HG02763 (cell line): Measurements from ENCODE around the gene DPM2.
A peak's percentile ranks its signal among the peaks of the same experiment; 100 is the strongest.

Experiments
- ATAC-seq: cut with Tn5 transposase; IDR thresholded peaks from one replicate; pipeline ENCODE4 v1.9.1; 2021; ENCODE audit warnings: mild to moderate bottlenecking, moderate library complexity; ENCODE audit not compliant: unreplicated experiment

DPM2 gene

DNA sequence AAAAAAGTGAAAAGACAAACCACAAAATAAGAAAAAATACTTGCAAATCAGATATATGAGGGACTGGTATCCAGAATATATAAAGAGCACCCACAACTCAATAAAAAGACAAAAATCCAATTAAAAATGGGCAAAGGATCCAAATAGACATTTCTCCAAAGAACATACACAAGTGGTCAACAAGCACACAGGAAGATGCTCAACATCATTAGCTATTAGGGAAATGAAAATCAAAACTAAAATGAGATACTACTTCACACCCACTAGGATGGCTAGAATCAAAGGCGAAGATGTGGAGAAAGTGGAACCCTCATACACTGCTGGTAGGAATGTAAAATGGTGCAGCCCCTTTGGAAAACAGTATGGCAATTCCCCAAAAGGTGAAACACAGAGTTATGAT is 21.1 kb upstream of the DPM2 start:
- no peak for ATAC-seq

DNA sequence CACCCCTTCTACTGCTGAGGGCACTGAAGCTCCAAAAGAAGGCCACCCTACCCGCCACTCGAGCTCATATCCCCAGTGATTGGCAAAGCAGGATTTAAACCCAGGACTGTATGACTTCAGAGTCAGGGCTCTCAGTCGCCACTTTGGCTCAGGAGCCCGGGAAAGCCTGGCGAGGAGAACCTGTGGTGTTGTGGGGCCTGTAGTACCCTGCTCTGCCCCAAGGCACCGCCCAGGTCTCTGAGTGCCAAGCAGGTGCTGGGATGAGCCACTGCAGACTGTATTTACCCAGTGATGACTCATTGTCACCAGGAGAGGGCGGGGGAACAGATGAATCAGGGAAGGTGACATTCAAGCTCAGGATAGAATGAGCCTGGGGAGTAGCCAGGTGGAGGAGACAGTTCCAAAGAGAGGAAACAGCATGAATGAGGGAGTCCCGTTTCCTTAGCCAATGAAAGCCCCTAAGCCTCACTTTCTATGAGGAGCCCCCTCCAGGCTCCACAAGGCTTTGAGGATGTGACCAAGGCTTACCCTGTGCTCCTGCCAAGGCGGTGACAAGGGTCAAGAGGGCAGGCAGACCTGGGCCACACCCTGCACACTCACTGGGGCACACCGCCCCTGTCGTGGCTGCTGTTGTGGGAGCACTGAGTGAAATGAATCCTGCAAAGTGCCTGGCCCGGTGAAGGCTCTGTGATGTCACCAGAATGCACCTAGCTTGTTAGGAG is 17.8 kb upstream of the DPM2 start:
- no peak for ATAC-seq

DNA sequence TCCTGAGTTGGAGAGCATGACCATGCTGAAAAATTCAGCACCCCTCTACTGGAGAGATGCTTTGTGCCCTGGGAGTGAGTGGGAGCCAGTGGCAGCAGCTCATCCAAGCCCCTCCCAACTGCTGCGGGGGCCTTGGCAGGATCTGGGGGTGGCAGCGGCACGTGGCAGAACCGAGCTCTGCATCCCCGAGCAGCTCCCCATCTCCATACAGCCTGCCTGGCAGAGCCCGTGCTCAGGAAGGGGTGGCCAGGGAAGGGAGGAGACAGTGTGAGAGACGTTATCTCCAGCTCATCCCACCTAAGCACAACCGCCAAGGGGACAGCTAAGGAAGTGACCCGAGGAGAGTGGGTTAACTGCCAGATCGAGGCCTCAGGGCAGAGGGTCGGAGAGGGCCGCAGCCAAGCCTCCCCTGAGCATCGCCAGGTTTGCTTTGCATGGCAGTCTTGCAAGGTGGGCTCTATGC is 17.2 kb upstream of the DPM2 start:
- ATAC-seq = no peak

DNA sequence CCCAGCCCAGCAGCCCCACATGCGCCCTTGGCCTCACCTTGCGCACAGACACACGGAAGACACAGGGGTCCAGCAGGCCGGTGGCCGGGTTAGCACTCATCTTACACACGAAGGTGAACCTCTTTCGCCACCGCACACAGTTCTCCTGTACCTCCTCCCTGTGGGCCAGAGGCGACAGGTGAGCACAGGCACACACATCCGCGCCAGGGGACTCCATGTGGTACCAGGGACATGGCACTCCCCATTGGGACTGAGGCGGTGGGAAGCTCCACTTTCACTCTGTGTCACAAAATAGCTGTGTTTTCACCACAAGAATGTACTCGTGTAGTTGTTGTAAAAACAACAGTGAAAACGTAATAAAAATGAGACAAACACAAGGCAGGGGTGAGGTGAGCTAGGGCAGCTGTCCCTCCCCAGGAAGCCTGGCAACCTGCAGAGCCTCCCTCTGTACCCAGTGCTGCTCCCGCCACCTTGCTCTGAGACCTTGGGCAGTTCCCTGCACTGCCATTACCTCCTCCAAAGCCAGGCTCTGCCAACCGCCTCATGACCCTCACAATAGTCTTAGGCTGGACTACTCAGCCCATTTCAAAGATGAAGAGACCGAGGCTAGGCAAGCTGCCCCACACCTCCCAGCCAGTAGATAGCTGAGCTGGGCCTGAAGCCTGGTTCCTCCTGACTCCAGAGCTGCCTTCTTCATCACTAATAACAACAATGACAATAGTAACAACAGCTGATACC is 16.3 kb upstream of the DPM2 start:
- no peak for ATAC-seq

DNA sequence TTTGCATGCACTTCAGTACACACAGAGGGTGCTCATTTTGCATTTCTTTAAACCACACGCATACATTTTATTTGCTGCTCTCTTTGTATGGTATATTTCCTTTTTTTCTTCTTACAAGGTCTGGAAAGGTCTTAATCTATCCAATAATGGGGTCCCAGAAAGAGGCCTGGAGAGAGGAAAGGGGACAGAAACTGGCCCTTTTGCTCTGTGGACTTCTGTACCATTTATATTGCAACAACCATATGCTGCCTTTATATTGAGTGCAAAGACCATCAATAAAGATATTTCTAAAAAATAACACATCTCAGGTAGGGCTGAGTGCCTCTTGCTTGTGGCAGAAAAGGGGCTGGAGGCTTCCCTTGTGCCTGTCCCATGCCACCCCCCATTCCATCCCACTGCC is 15.5 kb upstream of the DPM2 start:
- no peak for ATAC-seq

DNA sequence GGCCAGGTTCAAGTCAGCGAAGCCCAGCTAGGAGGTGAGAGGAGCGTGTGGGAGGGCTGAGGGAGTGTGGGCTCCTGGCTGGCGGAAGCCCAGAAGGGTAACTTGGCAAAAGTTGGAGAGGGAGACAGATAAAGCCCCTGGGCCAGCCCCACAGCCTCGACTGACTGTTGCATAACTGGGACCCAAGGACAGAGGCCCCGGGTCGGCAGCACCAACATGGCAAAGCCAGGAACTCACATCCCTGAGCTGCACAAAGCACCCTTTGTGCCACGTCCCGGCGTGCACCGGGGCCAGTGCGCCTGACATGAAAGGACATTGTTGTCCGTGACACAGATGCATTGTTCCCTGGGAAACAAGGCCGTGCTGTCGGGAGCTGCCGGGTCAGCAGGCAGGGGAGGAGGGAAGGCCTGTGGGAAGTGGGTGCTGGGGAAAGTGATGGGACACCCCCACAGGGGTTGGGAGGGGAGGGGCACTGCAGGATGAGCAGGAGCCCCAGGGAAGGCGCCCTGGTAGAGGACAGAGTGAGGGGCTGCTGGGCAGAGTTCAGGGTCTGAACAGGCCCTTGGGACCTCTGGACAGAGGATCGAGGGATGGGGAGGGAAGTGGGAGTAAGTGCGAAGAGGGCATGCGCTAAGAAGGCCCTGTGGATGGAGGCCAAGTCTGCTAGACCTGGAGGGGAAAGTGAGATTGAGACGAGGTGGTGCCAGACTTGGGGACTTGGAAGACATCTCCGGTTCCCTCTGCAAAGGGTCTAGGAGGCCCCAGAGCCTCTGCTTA is 13.0 kb upstream of the DPM2 start:
- ATAC-seq = no peak

DNA sequence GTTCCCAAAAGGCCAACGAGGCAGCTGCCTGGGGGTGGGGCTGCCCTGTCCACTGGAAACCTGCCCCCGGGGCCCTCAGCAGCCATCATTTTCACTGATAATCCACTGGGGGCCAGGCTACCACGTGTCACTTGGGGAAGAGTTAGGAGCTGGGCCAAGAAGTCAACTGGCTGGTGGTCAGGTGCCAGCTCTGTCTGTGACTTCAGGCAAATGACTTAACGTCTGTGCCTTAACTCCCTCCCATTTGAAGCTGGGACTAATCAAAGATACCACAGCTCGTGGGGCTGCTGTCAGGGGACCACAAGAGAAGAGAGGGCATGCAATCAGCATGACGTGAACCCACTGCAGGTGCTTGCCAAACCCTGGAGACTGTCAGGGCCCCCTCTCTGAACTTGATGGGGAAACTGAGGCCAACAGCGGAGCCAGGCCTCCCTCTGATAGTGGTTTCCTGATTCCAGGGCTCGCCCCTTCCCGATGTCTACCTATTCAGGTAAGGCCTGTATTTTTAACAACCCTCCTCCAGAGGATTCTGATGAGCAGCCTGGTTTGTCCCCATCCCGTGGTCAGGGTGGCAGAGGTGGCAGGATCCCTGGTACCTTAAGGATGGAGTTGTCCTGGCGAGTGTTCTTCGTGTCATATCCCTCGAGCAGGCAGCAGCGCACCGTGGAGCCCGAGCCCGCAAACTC is 12.3 kb upstream of the DPM2 start:
- ATAC-seq = no peak

DNA sequence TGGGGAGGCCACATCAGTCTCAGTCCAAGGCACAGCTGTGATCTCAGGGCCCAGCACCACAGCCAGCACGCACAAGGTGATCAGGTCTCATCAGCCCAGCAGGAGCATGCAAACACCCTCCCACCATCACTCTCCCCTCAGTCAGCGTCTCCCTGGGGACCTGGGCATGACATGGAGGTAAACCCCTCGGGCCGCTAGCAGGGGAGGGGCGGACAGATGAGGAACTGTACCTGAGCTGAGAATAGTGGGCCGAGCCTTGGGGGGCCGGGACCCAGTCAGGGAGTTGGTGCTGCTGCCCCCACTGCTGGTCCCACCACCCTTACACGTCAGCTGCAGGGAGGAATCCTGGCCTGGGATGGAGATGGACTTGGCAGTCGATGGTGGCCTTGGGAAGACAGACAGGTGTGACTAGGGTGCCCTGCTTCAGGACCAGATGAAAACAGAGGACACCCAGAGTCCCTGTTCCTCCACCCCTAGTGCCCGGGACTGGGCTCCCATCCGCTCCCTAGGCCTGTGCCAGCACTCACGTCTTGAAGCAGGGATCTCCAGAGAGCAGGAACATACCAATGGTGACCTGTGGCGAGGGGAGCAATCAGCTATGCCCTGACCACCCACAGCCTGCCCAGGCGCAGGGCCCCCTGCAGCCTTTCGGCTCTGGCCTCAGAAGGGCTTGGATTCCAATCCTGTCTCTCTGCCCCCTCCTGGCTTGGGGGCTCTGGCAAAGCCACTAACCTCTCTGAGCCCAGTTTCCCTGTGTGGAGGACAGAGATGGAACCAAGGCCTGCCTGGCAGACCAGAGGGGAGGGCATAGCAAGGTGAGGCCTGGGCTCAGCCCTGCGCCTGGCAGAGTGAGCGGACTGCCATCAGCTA is 10.4 kb upstream of the DPM2 start:
- ATAC-seq = no peak

DNA sequence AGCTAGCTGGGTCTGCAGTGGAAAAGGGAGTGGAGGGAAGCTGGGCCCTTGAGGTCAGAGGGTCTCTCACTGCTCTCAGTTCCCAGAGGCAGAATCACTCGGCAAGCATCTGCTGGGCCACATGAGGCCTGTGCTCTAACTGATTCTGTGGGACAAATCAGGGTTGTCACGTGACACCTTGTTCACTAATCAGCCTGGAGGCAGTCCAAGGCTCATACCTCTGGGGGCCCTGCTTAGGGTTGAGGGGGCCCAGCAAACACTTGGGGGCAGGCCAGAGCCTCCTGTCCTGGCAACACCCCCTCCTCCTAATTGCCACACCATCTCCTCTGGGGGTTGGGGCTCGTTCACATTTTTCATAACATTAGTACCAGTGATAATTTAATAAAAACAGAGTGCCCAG is 9.1 kb upstream of the DPM2 start:
- no peak for ATAC-seq

DNA sequence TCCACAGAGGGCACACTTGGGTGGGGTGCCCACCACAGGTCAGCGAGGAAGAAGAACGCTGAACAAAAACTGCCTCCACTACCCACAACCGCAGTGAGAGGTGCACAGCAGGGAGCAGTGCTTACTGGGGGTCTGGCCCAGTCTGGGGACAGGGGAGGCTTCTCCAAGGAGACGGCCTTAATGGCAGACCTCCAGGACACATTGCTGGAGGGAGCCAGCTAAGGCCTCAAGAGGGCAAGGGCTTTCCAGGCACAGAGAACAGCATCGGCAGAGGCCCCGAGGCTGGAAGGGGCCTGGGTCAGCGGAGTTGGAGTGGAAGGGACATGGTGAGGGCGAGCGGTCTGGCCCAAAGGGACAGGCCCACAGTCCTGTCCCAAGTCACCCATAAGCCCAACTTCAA is 8.3 kb upstream of the DPM2 start:
- ATAC-seq = no peak

DNA sequence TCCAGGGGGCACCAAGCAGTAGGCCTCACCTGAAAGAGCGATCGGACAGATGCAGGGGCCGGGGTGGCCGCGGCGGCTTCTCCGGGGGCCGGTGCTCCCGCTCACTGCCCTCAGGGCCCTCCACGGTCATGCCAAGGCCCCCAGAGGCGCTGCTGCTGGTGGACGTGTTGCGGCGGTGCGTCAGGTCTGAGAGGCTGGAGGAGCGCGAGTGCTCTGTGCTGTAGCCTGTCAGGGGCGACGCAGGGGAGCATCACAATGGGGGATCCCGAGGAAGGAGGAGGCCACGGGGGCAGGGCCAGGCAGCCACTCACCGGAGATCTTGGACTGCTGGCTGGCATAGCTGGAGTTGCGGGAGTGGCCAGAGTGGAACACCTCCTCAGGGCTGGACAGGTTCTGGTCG is 7.7 kb upstream of the DPM2 start:
- ATAC-seq = no peak

DNA sequence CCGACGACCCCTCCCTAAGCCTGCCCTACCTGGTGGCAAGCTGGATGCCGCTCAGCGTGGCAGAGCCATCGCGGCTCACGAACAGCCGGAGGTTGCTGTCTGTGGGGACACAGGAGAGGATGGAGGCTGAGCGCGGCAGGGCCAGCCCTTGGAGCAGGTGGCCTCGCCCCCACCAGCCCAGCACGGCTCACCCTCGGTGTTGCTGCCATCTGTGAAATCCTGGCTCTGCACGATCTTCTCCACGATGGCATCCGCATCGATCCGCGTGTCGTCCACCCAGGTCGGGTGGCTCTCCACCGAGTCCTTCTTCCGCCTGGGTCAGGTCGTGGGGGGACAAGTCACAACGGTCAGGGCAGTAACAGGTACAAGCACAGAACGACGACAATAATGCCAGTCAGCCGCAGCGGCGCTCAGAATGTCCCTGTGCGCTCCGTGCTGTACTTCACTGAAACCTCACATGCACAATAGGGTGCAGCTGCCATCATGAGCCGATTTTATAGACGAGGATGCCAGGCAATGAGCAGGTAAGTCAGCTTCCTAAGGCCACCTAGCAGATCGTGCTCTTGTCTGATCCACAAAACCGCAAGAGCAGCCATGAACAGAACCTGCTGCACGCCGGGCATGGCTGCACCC is 7.0 kb upstream of the DPM2 start:
- no peak for ATAC-seq

DNA sequence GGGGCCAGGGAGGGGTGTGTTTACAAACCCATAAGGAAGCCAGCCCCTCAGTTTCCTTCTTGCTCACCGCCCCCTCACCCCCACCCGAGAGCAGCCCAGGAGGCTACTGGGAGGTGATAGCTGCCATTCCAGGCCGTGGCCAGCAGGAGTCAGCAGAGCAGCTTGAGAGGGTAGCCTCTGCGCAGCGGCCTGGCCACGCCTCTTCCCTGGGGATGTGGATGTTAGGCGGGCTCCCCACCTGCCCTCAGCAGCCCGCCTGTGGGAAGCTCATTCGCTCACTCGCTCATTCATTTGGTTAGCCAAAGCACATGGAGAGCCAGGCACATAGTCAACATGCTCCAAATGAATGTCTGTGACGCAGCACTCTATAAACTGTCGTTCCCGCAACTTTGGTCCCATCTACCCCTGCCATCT is 6.1 kb upstream of the DPM2 start:
- peak; percentile 60 for ATAC-seq

DNA sequence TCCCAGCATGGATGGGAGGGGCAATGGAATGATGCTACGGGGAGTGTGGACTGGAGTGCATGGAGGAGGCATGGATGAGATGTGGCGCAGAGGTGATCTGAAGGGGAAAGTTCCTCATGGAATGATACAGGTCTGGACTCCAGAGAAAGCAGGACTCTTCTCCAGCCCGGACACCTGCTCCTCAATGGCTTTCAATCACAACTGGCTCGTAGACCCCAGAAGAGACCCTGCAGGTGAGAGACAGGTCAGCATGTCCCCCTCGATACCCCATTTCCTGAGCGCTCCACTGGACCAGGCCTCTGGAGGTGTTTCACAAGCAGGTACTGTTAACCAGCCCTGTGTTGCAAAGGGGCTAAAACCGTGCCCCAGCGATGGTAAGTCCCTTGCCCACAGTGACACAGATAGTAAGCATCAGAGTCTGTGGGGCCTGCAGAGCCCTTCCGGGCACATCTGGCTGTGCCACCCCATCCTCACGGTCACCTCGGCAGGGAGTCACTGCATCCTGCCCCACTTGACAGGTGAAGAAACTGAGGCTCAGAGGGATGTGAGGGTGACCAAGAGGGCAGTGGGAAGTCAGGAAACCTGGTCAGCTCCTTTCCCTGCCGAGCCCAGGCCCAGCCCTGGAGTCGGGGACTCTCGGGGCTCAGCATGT is 5.5 kb upstream of the DPM2 start:
- no peak for ATAC-seq

DNA sequence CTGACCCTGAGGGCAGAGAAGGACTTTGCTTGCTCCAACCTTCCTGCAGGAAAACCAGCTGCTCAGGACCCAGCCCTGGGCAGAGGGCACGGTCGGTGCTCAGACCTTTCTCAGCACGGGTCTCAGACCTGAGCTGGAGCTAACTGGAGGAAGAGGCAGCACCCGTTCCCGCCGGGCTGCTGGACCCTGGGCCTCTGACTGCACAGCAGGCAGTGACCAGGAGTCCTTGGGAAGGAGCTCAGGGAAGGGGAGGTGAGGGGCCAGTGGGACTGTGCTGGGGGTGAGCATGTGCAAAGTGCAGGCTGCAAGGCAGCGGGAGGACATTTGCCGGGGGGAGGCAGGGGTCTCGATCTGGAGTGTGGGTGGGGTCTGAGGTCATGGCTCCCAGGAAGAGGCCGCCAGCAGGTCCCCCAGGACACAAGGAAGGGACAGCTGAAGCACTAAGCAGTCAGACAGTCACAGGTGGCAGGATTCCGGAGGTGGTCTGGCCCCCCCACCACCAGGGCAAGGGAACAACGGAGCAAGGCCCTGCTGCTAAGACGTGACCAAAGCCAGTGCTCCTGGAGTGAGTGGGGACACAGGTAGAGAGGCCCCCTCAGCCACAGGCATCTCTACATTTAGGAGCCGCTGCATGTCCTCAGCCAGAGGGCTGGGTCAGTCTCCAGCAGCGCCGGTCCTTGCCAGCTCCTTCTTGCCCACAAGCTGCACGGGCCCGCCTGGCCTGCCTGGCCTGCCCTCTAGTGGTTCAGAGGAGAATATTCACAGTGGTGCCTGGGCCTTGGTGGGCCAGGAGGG is 4.8 kb upstream of the DPM2 start:
- no peak for ATAC-seq

DNA sequence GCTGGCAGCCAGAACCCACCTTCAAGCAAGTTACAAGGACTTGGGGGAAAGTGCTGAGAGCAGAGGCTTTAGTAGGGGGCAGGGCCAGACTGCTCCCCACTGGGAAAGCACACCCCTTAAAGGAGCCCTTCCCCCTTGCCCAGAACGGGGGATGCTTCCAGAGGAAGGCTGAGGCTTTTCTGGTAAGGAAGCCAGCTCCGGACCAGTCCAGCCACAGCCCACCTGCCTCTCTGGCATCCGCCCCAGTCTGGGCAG is 4.2 kb upstream of the DPM2 start:
- no peak for ATAC-seq

DNA sequence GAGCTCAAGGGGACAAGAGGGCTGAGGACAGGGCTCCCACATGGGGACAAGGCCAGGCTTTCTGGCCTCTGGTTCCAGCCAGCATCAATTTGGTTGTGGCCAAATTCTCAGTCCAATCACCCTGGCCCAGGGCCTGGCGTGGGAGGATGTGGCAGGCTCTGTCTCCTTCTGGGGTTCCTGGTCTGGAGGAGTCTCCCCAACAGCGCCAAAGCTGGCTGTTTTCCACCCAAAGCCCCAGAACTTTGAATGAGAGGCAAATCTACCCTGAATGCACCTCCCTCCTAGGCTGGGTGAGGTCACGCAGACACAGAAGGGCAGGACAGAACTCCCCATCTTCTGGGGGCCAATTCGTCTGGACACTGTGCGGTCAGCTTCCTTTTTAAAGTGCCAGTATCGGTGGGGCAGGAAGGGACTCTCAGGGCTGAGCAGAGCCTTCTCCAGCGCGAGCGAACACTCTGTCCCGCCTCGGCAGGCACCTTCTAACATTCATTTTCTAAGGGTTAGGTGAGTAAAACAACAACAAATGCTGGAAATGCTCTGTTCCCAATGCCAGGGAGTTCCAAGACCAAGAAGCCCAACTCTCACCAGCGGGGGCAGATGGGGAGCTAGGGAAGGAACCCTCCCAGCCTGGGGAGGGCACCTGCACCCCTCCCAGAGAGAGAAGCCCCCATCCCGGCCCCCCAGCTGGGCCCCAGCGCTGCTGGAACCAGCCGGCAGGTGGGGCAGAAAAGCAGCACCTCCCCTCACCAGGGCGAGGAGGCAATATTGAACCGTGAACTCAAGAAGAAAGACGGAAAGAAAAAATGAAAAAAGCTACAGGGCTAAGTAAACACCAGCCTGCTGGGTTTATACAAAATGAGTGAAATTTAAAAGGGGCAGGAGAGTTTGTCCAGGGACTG is 3.7 kb upstream of the DPM2 start:
- ATAC-seq = no peak

DNA sequence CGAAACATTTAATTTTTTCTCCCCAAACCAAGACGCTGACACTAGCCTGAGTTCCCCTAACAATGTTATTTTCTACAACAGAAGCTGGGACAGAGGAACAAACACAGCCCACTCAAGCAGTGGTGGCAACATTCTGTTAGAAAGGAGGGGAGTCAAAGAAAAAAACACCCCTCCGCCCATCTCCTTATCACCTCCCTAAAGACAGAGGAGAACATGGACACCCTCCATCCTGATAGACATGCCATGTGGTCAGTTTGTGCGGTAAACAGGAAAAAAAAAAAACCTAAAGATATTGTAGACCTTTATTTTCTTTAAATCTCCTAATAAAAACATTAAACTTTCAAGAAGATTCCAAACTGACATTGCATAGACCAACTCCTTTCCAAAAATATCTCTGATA is 2.9 kb upstream of the DPM2 start:
- no peak for ATAC-seq
